ENCODE data around the gene PROX1. TPM values are rescaled to one million over a fixed set of nuclear protein-coding genes. Genes with fewer than 3 reads are reported as not detected.

Gene PROX1
- total RNA-seq, 6 experiments from 2014 or later = 0.14 to 0.96 (median 0.31) TPM

DNA sequence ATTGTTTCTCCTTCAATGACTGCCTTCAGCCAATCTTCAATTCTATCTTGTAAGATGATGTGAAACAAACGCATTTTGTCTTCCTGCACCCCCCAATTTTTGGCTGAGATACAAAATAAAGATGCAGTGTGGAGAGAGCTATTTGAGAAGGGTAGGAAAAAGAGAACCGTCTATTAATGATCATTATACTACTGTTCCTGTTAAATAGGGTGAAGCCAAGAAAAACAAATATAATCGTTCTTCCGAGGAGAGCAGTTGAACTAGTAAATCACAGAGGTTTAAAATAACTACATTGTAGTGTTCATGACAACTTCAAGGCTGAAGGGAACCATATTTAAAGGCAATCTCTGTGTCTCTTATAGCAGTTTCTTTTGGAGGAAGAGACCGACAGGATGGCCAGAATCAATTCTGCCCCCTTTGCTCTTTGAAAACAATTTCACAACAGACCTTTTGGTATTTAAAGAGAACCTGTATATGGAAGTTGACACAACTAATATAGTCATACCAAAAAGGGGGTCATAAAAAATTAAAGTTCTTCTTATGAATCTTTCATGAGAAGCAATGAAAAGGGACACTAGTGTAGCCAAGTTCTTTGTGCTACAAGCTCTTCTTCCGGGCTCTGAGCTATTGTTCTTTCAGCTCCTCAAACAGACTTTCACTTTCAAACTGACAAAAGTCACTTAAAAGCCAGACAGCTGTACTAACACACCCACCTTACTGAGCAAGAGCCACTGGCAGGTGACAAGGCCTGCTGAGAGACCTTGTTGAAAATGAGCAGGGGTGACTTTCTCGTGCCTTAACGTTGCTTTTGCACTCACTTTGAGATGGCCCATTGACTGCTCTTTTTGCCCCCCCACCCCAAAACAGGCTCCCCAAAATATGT lies 30.9 kb downstream of the PROX1 start:
- Mint-ChIP-seq H3K27me3 (ENCODE audit: insufficient read depth) (no peaks in the 10 kb centered on the region; the same call in none of the 2 replicates), H3K36me3 (ENCODE audit: low read depth) (no peaks in the 10 kb centered on the region), H3K4me1 (ENCODE audit: low read depth) (no peaks in the 10 kb centered on the region)

DNA sequence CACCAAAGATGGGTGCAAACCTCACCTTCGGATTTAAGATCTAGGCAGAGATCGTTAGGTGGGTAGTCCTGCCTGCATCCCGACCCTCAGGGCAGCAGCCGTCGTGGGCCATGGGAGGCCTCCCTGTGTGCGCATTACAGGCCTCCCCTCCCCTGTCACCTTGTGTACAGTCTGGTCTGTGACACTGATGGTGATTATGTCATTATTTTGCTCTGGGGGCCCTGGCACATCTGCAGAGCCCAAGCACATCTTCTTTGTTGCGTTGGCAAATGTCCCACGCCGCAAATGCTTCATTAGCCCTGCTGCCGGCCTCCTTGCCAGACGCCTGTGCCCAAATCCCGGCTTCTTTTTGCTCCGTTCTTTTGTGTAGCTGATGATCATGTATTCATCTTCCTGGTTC lies 31.7 kb downstream of the PROX1 start:
- TF ChIP-seq, protein P1, sequence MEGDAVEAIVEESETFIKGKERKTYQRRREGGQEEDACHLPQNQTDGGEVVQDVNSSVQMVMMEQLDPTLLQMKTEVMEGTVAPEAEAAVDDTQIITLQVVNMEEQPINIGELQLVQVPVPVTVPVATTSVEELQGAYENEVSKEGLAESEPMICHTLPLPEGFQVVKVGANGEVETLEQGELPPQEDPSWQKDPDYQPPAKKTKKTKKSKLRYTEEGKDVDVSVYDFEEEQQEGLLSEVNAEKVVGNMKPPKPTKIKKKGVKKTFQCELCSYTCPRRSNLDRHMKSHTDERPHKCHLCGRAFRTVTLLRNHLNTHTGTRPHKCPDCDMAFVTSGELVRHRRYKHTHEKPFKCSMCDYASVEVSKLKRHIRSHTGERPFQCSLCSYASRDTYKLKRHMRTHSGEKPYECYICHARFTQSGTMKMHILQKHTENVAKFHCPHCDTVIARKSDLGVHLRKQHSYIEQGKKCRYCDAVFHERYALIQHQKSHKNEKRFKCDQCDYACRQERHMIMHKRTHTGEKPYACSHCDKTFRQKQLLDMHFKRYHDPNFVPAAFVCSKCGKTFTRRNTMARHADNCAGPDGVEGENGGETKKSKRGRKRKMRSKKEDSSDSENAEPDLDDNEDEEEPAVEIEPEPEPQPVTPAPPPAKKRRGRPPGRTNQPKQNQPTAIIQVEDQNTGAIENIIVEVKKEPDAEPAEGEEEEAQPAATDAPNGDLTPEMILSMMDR (IDR thresholded peaks at IDR 0.05) = no peak
- Mint-ChIP-seq H3K27me3 (ENCODE audit: insufficient read depth) (no peaks in the 10 kb centered on the region; the same call in none of the 2 replicates), H3K9me3 (no peaks in the 10 kb centered on the region; the same call in 1 of the 2 replicates), H3K4me3 (no peak overlapping the region), H3K4me1 (ENCODE audit: low read depth) (no peaks in the 10 kb centered on the region), H3K36me3 (ENCODE audit: low read depth) (no peaks in the 10 kb centered on the region), H3K27ac (no peak overlapping the region)
- DNase-seq = no peak

More for the DNA sequence above, 30.9 kb downstream of the PROX1 start:
- Mint-ChIP-seq H3K27ac (no peak overlapping the region), H3K4me3 (no peak overlapping the region), H3K9me3 (peaks cover 3% of the 10 kb centered on the region; the same call in 1 of the 2 replicates)
- TF ChIP-seq, protein P1 (IDR thresholded peaks at IDR 0.05) = no peak
- DNase-seq = no peak

DNA sequence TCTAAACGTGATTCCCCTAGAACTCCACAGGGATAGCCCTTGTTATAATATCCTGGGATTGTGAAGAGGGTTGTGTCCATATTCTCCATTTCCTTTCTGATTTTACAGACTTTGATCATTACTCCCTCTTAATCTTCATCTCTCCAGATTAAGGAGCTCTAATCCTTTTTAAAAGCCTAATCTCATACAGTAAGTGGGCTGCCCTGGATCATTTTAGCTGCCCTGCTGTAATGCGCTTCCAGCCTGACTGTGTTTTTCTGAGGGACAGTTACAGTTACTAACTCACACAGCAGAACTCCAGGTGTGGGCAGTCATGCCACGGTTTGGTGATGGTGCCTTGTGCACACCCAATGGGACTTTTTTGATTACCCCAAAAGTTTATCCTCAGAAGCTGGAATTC lies 33.5 kb downstream of the PROX1 start:
- Mint-ChIP-seq H3K4me1 (ENCODE audit: low read depth) (no peaks in the 10 kb centered on the region), H3K9me3 (no peaks in the 10 kb centered on the region)

DNA sequence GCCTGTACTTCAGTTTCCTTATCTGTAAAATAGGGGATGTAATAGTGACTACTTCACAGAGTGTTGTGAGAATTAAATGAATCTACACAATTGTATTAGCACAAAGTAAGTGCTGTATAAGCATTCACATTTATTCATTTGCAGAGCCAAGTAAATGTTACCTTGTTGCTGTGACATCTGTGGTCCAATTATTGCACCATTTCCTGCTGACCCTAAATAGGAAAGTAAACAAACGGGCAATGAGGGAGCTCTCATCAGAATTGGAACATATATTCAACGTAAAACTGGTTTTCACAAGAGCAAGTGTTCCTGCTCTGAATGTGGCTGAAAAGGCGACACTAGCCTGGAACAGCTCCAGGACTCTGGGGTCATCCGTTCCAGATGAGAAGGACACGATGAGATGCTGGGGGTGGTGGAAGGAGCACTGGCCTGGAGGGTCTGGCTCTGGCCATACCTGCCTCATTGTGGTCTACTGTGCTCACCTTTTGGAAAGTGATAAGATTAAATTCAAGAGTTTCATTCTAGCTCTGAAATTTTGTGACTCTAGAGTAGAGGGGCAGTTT lies 34.5 kb downstream of the PROX1 start:
- no peaks in the 10 kb centered on the region for H3K4me1 Mint-ChIP-seq (ENCODE audit: low read depth)
- H3K27ac Mint-ChIP-seq = no peak overlapping the region
- H3K36me3 Mint-ChIP-seq (ENCODE audit: low read depth) = no peaks in the 10 kb centered on the region
- peaks cover 2% of the 10 kb centered on the region; the same call in 1 of the 2 replicates for H3K9me3 Mint-ChIP-seq
- TF ChIP-seq, protein P1 (IDR thresholded peaks at IDR 0.05) = no peak
- DNase-seq = no peak
- H3K27me3 Mint-ChIP-seq (ENCODE audit: insufficient read depth) = peaks cover 3% of the 10 kb centered on the region
- no peak overlapping the region for H3K4me3 Mint-ChIP-seq

More for the DNA sequence above, 33.5 kb downstream of the PROX1 start:
- H3K27ac Mint-ChIP-seq = no peak overlapping the region
- TF ChIP-seq, protein P1 (IDR thresholded peaks at IDR 0.05) = no peak
- H3K4me3 Mint-ChIP-seq = no peak overlapping the region
- no peaks in the 10 kb centered on the region for H3K36me3 Mint-ChIP-seq (ENCODE audit: low read depth)
- H3K27me3 Mint-ChIP-seq (ENCODE audit: insufficient read depth) = no peaks in the 10 kb centered on the region; the same call in none of the 2 replicates
- DNase-seq = no peak

DNA sequence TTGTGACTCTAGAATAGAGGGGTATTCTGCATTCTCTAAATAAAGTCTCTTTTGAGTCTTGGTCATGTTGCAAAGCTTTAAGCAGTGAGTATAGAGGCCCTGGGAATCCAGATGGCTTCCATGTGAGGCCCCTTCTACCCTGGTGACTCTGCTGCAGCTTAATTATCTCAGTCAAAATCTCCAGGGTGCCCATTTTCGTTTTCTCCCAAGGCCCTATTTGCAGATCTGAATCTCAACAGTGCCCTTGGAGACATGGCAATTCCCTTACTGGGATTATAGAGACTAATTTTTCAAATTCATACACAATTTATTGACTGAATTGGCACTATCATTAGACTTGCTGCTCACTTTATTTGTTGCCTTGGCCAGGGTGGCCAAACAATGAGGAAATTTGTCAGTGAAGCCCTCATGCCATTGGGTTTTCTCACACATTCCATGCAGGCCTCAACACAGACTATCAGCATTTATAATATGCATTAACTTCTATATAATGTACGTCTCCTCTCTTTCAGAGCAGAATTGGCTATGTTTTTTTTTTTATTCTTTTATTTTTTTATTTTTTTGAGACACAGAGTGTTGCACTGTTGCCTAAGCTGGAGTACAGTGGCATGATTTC lies 35.1 kb downstream of the PROX1 start:
- H3K9me3 Mint-ChIP-seq = peaks cover 4% of the 10 kb centered on the region; the same call in 1 of the 2 replicates
- no peak for DNase-seq
- no peaks in the 10 kb centered on the region for H3K36me3 Mint-ChIP-seq (ENCODE audit: low read depth)
- H3K4me3 Mint-ChIP-seq = no peak overlapping the region
- no peaks in the 10 kb centered on the region for H3K4me1 Mint-ChIP-seq (ENCODE audit: low read depth)
- H3K27me3 Mint-ChIP-seq (ENCODE audit: insufficient read depth) = peaks cover 4% of the 10 kb centered on the region
- TF ChIP-seq, protein P1 (IDR thresholded peaks at IDR 0.05) = no peak
- no peak overlapping the region for H3K27ac Mint-ChIP-seq

Measured in HFFc6 (cell line).